DMS53 treated with DMSO at 0.1 percent for 48 hours (cell line): ENCODE measurements around the gene LIN7A.

ENCODE experiments used
- DNase-seq: peaks from one replicate; lab custom pipeline; 2025; ENCODE audit not compliant: unreplicated experiment; lab: John Stamatoyannopoulos, UW

The LIN7A gene

GRCh38 chr12:80937391-80938238 lies at the start of gene LIN7A:
LIN7A (minus strand) TSS chr12:80937934; CDS start chr12:80937722, 212 bp downstream.
- peak; percentile 75 for DNase-seq

GRCh38 chr12:80986224-80986623 lies 48.5 kb upstream of the LIN7A start:
- no peak for DNase-seq

GRCh38 chr12:80979816-80980215 lies 42.1 kb upstream of the LIN7A start:
- peak; percentile 51 for DNase-seq

GRCh38 chr12:80979251-80979650 lies 41.5 kb upstream of the LIN7A start:
- DNase-seq: no peak

- no peak for DNase-seq
Observed at GRCh38 chr12:80977346-80977745, 39.6 kb upstream of the LIN7A start.

GRCh38 chr12:80968326-80968725 lies 30.6 kb upstream of the LIN7A start:
- no peak for DNase-seq

GRCh38 chr12:80967565-80967964 lies 29.8 kb upstream of the LIN7A start:
- no peak for DNase-seq

GRCh38 chr12:80966001-80966400 lies 28.3 kb upstream of the LIN7A start:
- no peak for DNase-seq

GRCh38 chr12:80958162-80958561 lies 20.4 kb upstream of the LIN7A start:
- no peak for DNase-seq

- no peak for DNase-seq
Observed at GRCh38 chr12:80954857-80955520, 17.3 kb upstream of the LIN7A start.

GRCh38 chr12:80952443-80952842 lies 14.7 kb upstream of the LIN7A start:
- DNase-seq: no peak

GRCh38 chr12:80946591-80946990 lies 8.9 kb upstream of the LIN7A start:
- DNase-seq: no peak

- peak; percentile 19 for DNase-seq
Observed at GRCh38 chr12:80943338-80943737, 5.6 kb upstream of the LIN7A start.

GRCh38 chr12:80941916-80942315 lies 4.2 kb upstream of the LIN7A start:
- no peak for DNase-seq

- DNase-seq: no peak
Observed at GRCh38 chr12:80939231-80939950, 1.7 kb upstream of the LIN7A start.

GRCh38 chr12:80938397-80938796 lies 663 bp upstream of the LIN7A start:
- DNase-seq: no peak

- peak; percentile 80 for DNase-seq
Observed at GRCh38 chr12:80936642-80937390, 918 bp downstream of the LIN7A start.

GRCh38 chr12:80936353-80936641 lies 1.4 kb downstream of the LIN7A start:
- DNase-seq: no peak

GRCh38 chr12:80935111-80935510 lies 2.6 kb downstream of the LIN7A start:
- DNase-seq: no peak

- DNase-seq: no peak
Observed at GRCh38 chr12:80925983-80926382, 11.8 kb downstream of the LIN7A start.

GRCh38 chr12:80925237-80925636 lies 12.5 kb downstream of the LIN7A start:
- DNase-seq: no peak
